KG1 (cell line): Measurements from ENCODE around the gene PLA2G6.
A peak's percentile ranks its signal among the peaks of the same experiment; 100 is the strongest.
"Not testable (repeated sequence)": the region's sequence is repeated elsewhere in the genome, so short reads cannot be mapped to it uniquely, and the experiment has no call there.

ENCODE experiments used
- DNase-seq: peaks from one replicate; lab custom pipeline; 2025; lab: John Stamatoyannopoulos, UW

The PLA2G6 gene

GRCh38 chr22:38129856-38130255 is 51.8 kb downstream of the PLA2G6 start:
- no peak for DNase-seq

GRCh38 chr22:38129021-38129420 is 52.6 kb downstream of the PLA2G6 start:
- DNase-seq = no peak

- DNase-seq = no peak
Observed at GRCh38 chr22:38127869-38128268, 53.8 kb downstream of the PLA2G6 start.

- no peak for DNase-seq
Observed at GRCh38 chr22:38126928-38127668, 54.5 kb downstream of the PLA2G6 start.

- DNase-seq = no peak
Observed at GRCh38 chr22:38125751-38126201, 55.9 kb downstream of the PLA2G6 start.

GRCh38 chr22:38125038-38125610 is 56.5 kb downstream of the PLA2G6 start:
- DNase-seq = no peak

GRCh38 chr22:38124236-38124974 is 57.2 kb downstream of the PLA2G6 start:
- no peak for DNase-seq

GRCh38 chr22:38122616-38123015 is 59.0 kb downstream of the PLA2G6 start:
- DNase-seq = no peak

GRCh38 chr22:38120359-38121110 is 61.1 kb downstream of the PLA2G6 start:
- DNase-seq = no peak

- not testable (repeated sequence) for DNase-seq
Observed at GRCh38 chr22:38118747-38119146, 62.9 kb downstream of the PLA2G6 start.

GRCh38 chr22:38118182-38118581 is 63.4 kb downstream of the PLA2G6 start:
- no peak for DNase-seq

- DNase-seq = not testable (repeated sequence)
Observed at GRCh38 chr22:38117556-38117955, 64.1 kb downstream of the PLA2G6 start.

- no peak for DNase-seq
Observed at GRCh38 chr22:38115423-38116205, 66.0 kb downstream of the PLA2G6 start.

GRCh38 chr22:38114484-38115398 is 66.9 kb downstream of the PLA2G6 start:
- DNase-seq = peak; percentile 13

GRCh38 chr22:38112381-38112780 is 69.2 kb downstream of the PLA2G6 start:
- DNase-seq = no peak

- DNase-seq = no peak
Observed at GRCh38 chr22:38111925-38112355, 69.7 kb downstream of the PLA2G6 start.

GRCh38 chr22:38110863-38111852 is 70.5 kb downstream of the PLA2G6 start:
- DNase-seq = no peak

GRCh38 chr22:38110008-38110862 is 71.4 kb downstream of the PLA2G6 start, which contains the start of gene BAIAP2L2:
TSS of gene BAIAP2L2 (minus strand) at chr22:38110684. CDS start at chr22:38110525, 159 bp downstream.
- DNase-seq = no peak
